Amniotic stem cell (primary cell): ENCODE measurements around the gene FANCD2OS.
"Not testable (repeated sequence)": the region's sequence is repeated elsewhere in the genome, so short reads cannot be mapped to it uniquely, and the experiment has no call there.

Experiments used
- DNase-seq: peaks from one replicate; lab custom pipeline; 2025; lab: John Stamatoyannopoulos, UW

The FANCD2OS gene

GRCh38 chr3:10108091-10108490, at the start of gene FANCD2OS:
FANCD2OS (minus strand) TSS chr3:10108255; CDS start chr3:10104774, 3,481 bp downstream.
- no peak for DNase-seq

DNA sequence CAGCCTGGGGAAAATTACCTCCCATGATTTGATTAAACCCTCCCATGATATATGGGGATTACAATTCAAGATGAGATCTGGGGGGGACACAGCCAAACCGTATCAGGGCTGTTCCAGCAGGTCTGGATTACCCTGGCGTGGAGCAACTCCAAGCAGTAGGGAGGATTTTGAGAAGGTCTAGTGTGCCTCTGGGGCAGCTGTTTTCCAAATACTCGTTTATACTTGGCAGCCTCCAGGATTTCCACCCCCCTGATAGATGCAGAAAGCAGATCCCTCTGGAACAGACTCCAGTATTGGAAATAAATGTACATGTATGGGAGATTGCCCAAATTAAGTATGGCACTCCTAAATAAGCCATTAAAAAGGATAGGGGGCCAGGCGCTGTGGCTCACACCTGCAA, 49.0 kb upstream of the FANCD2OS start:
- DNase-seq: no peak

GRCh38 chr3:10155658-10156057, 47.6 kb upstream of the FANCD2OS start:
- no peak for DNase-seq

DNA sequence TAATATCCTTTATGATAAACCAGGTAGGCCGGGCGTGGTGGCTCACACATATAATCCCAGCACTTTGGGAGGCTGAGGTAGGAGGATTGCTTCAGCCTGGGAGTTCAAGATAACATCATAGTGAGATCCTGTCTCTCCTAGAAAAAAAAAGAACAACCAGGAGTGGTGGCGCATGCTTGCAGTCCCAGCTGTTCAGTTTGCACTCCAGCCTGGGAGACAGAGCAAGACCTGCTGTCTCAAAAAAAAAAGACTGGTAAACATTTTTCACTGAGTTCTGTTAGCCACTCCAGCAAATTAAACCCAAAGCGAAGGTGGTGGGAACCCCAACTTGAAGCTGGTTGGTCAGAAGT, 47.0 kb upstream of the FANCD2OS start:
- DNase-seq: no peak

DNA sequence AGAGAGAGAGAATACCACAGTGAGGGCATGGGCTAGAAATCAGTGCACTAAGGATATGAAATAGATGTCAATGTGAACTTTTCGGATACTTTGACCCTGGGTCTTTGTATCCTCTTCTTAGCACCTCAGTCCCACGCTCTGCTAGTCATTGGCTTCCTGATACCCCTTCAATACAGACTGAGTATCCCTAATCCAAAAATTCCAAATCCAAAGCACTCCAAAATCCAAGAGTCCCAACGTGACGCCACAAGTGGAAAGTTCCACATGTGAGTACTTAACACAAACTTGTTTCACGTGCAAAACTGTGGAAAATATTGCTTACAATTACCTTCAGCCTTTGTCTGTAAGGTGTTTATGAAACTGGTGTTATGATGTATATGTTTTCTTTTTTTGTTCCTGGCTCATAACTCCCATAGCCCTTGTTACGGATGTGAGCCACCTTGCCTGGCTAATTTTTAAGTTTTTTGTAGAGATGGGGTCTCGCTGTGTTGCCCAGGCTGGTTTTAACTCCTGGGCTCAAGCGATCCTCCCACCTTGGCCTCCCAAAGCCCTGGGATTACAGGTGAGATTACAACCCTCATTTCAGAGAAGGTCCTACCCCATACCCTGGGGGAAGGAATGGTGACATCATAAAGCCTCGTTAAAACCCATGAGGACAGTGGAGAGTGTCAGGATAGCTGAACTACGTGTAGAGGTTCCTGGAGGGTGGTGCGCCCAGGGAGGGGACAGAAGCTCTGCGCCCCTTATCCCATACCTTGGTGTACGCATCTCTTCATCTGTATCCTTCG, 46.5 kb upstream of the FANCD2OS start:
- DNase-seq: no peak

- DNase-seq: no peak
Measured at GRCh38 chr3:10150987-10151386, 42.9 kb upstream of the FANCD2OS start.

GRCh38 chr3:10149226-10149625, 41.2 kb upstream of the FANCD2OS start:
- no peak for DNase-seq

- DNase-seq: no peak
Measured at GRCh38 chr3:10145685-10146084, 37.6 kb upstream of the FANCD2OS start.

DNA sequence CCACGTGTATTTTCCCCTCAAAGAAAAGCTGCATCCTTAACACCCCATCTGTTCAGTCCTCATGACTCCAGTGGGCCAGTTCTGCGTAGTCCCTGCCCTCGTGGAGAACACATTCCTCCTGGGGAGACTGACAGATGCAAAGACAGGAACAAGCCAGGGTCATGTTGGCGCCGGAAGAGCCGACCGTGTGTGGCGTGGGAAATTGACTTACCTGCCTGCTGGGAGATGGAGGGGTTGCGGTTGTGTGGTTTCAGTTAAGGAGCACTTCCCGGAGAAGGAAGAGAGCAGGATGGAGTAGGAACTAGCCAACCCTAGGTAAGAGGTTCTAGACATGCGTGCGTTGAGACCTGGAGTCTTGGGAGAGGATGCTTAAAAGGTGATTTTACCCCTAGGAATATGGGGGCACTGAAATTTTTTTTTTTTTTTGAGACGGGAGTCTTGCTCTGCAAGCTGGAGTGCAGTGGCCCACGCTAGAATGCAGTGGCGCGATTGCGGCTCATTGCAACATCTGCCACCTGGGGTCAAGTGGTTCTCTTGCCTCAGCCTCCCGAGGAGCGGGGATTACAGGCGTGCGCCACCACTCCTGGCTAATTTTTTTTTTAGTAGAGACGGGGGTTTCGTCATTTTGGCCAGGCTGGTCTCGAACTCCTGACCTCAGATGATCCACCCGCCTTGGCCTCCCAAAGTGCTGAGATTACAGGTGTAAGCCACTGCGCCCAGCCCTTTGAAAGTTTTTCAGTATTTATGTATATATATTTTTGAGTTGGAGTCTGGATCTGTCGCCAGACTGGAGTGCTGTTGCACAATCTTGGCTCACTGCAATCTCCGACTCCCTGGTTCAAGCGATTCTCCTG, 34.9 kb upstream of the FANCD2OS start:
- no peak for DNase-seq

GRCh38 chr3:10140996-10141546, 33.0 kb upstream of the FANCD2OS start:
- DNase-seq: no peak

DNA sequence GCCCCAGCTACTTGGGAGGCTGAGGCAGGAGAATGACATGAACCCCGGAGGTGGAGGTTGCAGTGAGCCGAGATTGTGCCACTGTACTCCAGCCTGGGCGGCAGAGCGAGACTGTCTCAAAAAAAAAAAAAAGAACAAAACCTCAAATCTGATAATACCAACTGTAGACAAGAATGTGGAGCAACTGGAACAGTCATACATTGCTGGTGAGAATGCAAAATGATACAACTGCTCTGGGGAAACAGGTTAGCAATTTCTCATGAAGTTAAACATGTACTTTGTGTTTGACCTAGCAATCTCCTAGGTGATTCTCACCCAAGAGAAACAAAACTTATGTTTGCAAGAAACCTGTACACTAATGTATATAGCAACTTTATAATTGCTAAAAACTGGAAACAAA, 29.1 kb upstream of the FANCD2OS start:
- no peak for DNase-seq

GRCh38 chr3:10136426-10137005, 28.5 kb upstream of the FANCD2OS start:
- no peak for DNase-seq

DNA sequence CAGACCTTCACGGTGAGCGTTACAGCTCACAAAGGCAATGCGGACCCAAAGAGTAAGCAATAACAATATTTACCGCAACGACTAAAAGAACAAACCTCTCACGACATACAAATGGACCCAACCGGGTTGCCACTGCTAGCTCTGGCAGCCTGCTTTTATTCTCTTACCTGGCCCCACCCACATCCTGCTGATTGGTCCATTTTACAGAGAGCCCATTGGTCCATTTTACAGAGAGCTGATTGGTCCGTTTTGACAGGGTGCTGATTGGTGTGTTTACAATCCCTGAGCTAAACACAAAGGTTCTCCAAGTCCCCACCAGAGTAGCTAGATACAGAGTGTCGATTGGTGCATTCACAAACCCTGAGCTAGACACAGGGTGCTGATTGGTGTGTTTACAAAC, 27.8 kb upstream of the FANCD2OS start:
- DNase-seq: not testable (repeated sequence)

DNA sequence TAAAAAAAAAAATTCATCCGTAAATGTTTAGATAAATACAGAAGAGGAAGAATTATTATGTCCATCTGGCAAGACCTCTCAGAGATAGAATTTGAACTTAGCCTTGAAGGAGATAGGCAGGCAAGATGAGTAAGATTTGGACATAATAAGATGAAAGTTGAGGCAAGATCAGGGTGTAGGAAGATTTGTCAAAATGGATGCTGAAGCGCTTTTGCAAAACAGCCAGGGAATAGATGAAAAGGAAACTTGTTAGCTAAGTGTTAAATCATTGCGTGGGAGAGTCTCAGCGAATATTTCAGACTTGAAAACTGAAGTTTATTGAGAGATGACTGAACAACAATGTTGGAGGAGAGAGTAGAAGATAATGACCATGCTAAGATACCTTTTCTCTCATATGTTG, 14.7 kb upstream of the FANCD2OS start:
- no peak for DNase-seq

GRCh38 chr3:10121064-10121463, 13.0 kb upstream of the FANCD2OS start:
- no peak for DNase-seq

GRCh38 chr3:10119376-10119775, 11.3 kb upstream of the FANCD2OS start:
- no peak for DNase-seq

DNA sequence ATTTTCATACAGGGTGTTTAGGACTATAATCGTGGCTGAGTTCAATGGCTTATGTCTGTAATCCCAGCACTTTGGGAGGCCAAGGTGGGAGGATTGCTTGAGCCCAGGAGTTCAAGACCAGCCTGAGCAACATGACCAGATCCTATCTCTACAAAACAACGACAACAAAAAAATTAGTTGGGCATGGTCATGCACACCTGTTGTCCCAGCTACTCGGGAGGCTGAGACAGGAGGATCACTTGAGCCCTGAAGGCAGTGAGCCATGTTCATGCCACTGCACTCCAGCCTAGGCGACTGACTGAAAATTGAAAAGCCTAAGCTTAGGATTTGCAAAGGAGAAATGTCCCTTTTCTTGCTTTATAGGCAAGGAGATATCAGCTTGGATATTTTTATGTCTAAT, 8.9 kb upstream of the FANCD2OS start:
- no peak for DNase-seq

DNA sequence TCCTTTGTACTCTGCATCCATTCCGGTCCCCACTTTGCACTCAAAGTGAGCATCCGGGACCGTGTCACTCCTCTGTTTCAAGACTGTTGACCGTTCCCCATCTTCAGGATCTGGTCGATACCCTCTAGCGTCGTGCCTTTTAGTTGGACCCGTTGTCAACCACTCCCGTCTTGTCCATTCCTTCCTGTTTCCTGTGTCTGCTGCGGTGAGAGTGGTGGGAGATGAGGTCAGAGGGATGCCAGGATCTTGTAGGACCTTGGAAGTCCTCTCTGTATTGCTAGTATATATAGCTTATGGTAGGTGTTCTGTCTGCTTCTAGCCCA, 8.0 kb upstream of the FANCD2OS start:
- no peak for DNase-seq

- DNase-seq: peak; percentile 94
Measured at GRCh38 chr3:10115326-10116137, 7.5 kb upstream of the FANCD2OS start, which contains the start of gene BRK1. BRK1 (plus strand) TSS chr3:10115675; CDS start chr3:10115702, 27 bp downstream.

GRCh38 chr3:10106919-10107318, 1.1 kb downstream of the FANCD2OS start:
- no peak for DNase-seq

- no peak for DNase-seq
Measured at GRCh38 chr3:10099041-10099440, 9.0 kb downstream of the FANCD2OS start.

- no peak for DNase-seq
Measured at GRCh38 chr3:10093678-10094077, 14.4 kb downstream of the FANCD2OS start.
